HG03066 (cell line): ENCODE data around the gene HSD11B1.

Source experiments
- ATAC-seq: cut with Tn5 transposase; IDR thresholded peaks from one replicate; pipeline ENCODE4 v1.9.1; 2021; ENCODE audit warnings: low read depth; ENCODE audit not compliant: unreplicated experiment

The HSD11B1 gene

DNA sequence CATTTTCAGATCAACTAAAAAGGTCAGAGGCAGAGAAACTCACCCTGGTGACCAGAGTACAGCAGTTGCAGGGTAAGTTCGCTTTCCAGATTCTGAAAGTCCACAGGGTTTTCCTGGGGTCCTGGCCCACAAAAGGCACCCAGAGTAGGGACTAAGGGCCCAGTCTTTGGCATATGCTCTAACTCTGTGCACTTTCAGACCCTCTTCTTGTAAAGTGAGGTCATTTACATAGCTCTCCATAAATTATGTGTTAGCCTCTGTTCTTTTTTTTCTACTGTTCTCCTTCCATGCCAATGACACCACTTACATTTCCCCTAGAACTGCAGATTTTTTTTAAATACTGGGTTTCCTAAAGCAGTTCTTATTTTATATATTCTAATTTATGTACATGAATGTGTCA lies 73.5 kb downstream of the HSD11B1 start:
- ATAC-seq: no peak

DNA sequence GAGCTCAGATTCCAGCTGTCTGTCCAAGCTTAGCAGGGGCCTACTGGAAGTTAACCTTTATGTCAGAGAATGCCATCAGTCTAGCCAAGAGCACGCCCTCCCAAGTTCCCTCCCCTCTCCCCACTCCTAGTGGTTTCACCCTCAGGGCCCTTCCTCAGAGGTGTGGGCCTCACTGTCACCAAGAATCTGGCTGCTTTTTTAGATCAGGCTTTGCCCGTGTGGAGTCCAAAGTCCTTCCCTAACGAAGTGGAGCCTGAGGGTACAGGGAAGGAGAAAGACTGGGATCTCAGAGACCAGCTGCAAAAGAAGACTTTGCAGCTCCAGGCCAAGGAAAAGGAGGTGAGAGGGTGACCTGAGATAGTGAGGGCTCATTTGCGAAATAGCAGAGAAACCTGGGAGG lies 75.6 kb downstream of the HSD11B1 start:
- no peak for ATAC-seq

DNA sequence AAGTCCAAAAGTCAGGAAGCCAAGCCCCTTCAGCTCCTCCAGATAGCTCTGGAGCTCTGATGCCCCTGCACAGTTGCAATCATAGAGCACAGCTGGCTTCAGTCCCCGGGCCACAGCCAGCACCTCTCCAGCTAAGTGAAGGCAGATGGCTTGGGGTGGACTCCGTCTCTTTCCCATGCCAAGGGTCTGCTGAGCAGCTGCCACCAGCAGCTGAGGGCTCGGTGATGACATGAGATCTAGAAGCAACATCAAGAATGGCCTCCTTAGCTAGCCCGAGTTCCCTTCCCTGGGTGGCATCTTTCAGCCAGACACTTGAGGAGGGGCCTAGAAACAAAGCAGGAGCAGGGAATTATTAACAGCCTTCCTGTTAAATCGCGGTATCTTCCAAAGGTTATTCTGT lies 78.7 kb downstream of the HSD11B1 start:
- ATAC-seq: no peak
